GM19463 (cell line): ENCODE data around the gene TRMT44.

Experiments used
- ATAC-seq: cut with Tn5 transposase; IDR thresholded peaks from one replicate; pipeline ENCODE4 v1.9.1; 2021; ENCODE audit warnings: mild to moderate bottlenecking, moderate library complexity; ENCODE audit not compliant: unreplicated experiment

TRMT44 gene

DNA sequence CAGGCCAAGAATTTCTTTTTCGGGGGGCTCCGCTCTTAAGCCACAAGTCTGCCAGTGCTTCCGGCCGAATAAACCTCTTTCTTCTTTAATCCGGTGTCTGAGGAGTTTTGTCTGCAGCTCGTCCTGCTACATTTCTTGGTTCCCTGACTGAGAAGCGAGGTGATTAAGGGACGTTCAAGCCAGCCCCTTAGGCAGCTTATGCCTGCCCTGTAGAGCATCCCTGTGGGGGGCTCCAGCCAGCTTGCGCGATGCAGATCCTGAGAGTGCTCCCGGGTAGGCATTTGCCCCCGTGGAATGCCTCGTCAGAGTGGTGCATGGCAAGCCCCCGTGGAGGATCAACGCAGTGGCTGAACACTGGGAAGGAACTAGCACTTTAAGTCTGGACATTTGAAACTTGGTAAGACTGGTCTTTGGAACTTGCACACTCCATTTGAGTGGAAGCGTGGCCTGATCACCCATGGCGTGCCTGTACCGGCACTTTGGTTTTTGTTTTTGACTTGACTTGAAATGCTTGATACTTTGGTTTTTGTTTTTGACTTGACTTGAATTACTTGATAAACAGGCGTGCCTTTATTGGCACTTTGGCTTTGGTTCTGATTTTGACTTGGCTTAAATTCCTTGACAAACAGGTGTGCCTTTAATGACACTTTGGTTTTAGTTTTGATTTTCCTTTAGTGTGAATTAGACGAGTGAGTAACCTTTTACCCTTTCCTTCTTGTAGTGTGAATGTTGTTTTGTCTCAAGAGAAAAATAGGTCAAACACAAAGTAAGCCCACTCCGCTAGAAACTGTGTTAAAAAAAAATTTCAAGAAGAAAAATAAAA lies 6.1 kb upstream of the TRMT44 start:
- ATAC-seq, result no peak

DNA sequence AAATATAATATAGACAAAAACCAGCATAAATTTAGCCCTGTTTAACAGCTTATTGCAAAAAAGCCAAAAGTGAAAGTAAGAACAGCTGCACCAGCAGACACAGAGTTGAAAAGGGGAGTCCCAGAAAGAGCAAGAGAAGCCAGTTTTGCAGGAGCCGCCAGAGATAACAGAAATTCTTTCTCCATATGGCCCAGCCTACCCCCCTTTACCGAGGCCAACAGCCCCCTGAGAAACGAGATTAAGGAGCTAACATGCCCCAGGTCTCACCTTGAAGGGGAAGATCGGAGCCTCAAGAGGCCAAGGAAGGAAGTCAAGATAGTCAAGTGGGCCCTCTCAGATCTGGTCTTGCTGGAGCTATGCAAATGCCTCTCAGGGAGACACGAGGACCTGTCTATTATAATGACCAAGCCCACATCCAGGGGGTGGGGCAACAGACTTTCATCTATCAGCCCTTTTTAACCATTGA lies 4.9 kb upstream of the TRMT44 start:
- ATAC-seq, result peak; percentile 64

DNA sequence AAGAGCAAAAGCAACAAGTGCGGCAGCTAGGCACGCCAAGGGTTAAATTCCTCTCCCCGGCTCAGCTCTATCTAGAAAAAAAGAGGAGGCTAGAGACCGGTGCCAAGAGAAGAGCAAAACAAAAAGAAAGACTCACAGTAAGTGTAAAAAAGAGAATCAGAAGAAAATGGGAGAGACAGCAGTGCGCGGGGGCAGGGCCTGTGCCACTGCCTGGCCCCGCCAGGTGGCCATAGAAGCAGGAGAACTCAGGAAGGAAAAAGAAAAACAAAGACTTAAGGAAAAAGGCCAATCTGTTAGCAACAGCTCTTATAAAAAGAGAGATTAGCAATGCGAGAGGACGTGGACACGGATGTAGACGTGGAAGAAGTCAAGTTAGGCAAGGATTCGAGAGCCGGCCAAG lies 3.3 kb upstream of the TRMT44 start:
- no peak for ATAC-seq

DNA sequence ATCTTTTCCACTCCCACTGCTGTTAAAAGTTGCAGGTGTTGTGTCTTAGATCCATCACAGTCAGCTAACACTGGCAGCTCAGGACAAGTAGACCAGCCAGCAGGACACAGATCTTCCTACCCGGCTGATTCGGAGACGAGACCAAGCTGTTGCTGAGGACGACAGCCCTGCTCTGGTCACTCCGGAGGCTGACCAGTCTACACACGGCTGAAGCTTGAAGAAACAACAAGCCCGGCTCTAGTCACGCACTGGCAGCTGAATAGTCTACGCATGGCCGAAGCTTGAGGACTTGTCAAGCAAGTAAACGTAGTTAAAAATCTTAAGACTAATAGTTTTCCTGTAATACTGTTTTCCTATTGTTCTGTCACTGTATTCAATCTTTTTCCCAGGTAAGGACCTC lies 1.8 kb upstream of the TRMT44 start:
- no peak for ATAC-seq

DNA sequence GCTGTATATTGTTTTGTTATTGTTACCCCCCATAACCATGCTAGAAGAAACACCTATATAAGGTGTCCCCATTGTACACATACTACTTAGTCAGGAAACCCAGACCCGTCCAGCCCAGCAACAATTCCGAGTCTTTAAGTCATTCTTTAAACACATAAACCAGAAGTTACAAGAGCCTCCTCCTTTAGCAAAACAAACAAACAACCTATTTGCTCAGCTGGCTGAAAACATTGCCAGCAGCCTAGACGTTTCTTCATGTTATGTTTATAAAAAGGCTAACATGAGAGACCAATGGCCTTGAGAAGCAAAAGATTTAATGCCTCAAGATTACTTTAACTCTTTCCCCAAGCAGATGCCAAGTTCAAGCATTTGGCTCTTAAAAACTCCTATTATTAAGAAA lies 1.4 kb upstream of the TRMT44 start:
- ATAC-seq, result no peak

DNA sequence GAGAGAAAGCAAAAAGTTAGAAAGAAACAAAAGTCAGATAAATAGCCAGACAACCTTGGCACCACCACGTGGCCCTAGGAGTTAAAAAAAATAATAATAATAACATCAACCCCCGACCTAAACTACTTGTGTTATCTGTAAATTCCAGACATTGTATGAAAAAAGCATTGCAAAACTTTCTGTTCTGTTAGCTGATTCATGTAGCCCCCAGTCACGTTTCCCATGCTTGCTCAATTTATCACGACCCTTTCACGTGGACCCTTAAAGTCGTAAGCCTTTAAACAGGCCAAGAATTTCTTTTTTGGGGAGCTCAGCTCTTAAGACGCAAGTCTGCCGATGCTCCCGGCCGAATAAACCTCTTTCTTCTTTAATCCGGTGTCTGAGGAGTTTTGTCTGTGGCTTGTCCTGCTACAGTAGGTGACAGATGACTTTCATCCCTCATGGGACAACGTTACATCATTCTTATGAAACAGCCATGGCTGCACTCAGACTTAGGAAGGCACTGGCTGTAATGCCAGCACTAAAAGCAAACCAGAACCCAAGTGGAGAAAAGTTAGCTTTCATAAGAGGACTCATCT lies 574 bp upstream of the TRMT44 start:
- ATAC-seq, result peak; percentile 2

DNA sequence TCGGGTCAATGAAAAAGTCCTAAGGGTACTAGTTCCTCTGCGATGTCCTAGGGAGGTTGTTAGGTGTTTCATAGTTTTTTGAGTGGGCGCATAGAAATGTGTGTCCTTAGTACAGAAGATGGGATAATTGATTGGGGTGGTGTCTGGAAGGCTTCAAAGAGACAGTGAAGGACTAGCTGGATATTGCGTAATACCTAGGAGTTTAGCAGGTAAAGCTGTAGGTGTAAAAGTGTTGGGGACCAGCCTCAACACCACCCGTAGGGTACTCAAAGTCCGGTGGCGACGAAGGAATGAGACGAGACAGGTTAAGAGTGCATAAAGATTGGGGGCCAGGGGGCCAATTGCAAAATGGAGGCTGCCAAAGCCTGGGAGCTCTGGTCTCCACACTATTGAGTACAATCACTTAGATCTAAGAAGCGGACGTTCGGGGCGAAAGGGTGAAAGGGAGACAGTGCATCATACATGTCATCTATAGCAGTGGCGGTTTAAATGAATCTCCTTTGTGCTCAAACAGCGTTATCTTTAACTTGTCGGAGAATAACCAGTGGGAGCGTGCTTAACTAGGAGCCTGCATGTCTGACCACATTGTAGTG lies 1.0 kb downstream of the TRMT44 start:
- no peak for ATAC-seq

DNA sequence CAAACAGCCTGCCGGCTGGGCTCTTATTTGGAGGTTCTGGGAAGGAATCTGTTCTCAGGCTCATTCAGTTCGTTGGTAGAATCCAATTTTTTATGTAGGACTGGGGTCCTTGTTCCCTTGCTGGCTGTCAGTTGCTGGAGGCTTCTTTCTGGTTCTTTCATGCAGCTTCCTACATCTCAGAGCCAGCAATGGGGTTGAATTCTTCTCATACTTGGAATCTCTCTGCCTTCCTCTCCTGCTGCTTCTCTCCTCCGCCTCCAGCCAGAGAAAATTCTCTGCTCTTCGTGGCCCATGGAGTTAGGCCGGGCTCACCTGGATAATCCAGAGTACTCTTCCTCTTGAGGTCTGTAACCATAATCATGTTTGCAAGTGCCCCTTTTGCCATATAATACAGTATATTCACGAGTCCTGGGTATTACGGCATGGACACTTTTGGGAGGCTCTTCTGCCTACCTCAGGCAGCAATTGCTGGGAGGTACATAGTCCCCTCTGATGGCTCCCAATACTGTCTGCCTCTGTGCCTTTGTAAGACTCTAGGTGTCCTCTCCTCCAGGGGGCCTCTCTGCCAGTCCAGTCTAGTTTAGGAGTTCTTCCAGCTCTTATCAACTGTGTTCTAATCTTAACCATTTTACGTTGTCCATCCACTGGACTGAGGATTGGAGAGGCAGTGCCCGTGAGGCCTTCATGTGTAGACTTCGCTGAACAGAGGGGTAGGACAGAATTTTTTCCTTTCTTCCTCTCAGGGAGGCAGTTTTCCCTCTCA lies 2.2 kb downstream of the TRMT44 start:
- ATAC-seq, result no peak

DNA sequence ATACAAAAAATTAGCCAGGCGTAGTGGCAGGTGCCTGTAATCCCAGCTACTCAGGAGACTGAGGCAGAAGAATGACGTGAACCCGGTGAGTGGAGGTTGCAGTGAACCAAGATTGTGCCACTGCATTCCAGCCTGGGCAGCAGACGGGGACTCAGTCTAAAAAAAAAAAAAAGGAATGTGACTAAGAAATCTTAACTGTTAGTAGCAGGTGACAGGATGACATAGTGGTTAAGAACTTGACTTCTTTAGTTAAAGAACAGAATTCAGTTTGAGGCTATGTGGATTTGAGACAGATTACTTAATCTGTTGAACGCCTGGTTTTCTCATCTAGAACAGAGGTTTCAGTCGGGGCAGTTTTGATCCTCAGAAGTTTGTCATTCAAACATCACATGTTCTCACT lies 3.2 kb downstream of the TRMT44 start:
- ATAC-seq, result no peak

DNA sequence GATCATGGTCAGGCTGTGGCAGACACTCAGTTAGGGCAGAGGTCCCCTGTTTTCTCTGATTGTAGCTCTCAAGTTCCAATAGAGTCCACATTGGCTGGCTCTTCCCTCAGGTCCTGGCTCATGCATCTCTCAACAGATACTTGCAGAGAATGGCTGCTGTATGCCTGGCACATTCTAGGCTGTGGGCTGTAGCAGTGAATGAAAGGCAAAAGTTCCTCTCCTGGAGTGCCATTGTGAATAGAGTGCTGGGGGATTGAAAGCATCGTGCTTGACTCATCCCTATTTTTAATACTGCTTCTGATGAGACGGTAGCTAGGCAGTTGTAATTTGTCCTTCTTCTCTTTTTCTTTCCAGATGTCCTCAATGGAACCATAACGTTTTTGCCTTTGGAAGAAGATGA lies 5.5 kb downstream of the TRMT44 start:
- no peak for ATAC-seq

DNA sequence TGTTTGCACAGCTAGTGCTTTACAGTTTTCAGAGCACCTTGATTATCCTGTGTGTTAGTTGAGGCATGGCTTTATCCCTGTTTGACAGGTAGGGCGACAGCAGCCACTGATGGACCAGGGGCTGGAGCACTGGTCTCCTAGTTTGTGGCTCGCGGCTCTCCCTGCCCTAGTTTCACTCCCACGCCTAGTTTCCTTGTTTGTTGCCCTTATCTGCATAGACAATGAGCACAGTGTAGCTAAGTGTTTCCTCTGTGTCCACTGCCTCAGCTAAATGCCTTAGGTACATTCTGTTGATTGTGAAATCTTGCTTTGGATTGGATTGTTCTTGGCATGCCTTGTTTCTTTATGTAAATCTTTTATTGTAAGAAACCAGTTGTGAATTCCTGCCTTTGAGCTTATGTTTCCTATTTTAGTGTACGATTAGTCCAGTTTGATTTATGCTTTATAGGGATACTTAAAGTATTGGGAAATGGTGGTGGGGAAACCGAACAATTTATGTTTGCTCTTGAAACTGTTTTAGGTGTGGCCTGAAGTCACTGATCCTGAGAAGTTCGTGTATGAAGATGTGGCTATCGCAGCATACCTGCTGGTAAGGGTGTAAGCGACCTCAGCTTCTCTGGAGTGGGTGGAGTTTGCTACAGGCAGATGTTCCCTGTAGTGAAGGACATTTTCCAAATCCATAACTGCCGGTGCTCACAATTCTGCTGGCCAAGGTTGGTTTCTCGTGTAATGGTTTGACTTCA lies 11.0 kb downstream of the TRMT44 start:
- ATAC-seq, result no peak

DNA sequence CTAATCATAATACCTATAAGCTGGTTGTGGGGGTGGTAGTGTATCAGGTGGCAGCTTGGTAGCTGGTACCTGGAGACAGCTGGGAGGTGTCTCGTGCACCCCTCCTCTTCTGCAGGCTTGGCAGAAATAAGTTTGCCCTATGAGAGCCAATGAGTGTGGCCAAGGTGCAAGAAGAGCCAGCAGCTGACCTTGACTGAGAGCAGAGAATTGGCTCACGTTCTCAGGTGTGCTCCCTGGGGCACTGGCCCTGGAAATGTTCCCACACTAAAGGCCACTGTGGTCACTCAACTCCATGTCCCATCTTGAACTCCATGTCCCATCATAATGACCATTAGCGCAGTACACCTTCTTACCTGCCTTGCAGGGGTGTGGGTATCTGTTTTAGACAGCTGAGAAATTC lies 13.4 kb downstream of the TRMT44 start:
- no peak for ATAC-seq

DNA sequence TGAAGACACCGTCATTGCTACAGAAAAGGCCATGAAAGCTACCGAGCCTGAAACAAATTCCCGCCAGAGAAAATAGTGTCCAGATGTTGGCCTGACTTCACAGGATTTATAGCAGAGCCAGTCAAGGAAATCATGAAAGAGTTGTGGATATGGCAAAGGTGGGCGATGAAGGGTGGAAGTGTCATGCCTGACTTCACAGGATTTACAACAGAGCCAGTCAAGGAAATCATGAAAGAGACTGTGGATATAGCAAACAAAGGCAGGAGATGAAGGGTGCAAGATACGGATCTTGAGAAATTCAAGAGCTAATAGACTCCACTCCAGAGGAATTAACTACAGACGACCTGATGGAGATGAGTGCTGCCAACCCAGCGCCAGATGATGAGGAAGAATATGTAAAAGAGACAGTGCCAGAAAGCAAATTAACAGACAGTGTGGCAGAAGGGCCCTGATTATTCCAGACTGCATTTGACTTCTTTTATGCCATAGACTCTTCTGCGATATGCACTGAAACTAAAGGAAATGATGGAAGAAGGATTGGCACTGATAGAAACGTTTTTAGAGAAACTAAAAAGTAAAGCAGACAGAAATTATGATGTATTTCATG lies 17.2 kb downstream of the TRMT44 start:
- ATAC-seq, result no peak

DNA sequence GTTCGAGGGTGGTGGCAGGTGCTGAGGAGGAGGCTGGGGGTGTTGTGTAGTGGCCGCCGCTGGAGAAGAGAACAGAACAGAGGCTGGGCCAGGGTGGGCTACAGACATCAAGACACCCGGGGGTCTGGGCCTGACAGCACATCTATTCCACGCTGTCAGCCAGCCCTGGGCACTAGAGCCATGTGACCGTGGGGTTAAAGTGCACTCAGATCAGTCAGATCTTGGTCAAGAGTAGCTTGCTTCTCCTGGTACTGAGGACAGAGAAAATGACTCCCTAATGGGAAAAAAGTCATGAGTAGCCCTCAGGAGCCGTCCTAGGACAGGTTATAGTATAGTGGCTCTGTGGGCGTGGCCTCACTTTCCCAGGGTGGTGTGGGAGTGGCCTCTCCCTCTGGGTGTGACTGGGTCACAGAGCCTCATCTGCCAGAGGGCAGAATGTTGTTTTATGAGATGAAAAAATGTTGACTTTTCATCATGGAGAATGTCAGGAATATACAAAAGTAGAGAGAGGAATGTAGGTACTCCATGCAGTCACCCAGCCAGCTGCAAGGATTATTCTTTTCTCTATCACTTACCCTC lies 19.4 kb downstream of the TRMT44 start:
- no peak for ATAC-seq

DNA sequence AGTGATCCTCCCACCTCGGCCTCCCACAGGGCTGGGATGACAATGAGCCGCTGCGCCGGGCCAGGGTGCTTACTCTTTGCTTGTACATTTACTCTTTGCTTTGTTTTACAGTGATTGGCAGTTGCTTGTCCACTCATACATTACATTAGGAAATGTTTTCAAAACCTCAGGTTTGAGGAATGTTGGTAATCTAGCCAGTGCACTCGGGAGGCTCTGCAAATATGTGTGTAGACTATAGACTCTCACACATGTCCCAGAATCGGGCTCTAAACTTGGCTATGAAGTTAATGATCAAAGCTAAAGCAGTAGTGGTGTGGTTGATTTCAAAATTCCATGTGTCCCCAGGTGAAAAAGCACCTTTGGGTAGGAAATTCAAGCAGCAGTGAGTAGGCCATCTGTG lies 20.5 kb downstream of the TRMT44 start:
- no peak for ATAC-seq

DNA sequence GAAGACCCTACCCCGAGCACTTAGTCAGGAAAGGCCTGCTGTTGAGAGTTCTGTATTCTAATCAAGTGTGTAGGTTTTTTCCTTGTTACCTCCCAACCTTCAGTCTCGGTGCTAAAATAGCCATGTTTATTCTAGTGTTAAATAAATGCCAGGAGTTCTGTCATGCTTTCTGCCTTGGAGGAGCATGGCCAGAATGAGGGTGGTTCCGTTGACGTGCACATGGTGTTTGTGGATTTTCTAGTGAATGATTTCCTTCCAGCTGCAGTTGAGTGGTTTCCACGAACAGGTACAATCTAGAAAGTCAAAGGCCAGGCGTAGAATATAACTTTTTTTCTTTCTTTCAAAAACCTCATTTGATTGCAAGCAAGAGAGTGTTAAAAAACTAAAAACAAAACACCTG lies 21.0 kb downstream of the TRMT44 start:
- no peak for ATAC-seq

DNA sequence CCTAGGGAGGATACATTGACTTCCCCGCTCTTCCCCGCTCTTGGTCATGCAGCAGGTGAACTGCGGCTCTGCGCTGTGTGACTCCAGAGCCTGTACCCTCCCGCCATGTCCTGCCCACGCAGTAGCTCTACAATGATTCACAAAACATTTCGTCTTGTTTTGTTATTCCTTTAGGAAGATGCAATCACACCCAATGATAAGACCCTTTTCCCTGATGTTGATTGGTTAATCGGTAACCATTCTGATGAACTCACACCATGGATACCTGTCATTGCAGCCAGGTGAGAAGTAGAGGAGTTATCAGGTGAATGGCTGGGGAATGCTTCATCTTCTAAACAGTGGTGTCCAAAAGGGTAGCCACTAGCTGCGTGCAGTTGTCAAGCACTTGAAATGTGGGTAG lies 23.2 kb downstream of the TRMT44 start:
- no peak for ATAC-seq

DNA sequence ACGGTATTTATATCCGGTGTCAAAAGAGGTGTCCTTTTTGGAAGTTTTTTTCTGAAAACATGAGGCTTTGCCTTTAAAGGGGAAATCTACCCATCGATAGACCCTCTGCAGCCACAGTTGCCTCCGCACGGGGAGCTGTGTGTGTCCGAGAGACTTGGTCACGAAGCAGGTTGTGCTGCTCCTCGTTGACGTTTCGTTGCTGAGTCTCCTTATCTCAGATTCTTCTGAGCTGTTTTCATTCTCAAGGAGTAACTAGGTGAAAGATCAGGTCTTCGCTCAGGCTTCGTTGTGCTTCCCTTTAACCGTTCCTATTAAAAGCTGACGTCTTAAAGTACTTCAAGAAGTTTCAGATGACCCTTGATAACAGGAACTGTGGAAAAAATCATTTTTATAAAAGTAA lies 23.8 kb downstream of the TRMT44 start:
- no peak for ATAC-seq

DNA sequence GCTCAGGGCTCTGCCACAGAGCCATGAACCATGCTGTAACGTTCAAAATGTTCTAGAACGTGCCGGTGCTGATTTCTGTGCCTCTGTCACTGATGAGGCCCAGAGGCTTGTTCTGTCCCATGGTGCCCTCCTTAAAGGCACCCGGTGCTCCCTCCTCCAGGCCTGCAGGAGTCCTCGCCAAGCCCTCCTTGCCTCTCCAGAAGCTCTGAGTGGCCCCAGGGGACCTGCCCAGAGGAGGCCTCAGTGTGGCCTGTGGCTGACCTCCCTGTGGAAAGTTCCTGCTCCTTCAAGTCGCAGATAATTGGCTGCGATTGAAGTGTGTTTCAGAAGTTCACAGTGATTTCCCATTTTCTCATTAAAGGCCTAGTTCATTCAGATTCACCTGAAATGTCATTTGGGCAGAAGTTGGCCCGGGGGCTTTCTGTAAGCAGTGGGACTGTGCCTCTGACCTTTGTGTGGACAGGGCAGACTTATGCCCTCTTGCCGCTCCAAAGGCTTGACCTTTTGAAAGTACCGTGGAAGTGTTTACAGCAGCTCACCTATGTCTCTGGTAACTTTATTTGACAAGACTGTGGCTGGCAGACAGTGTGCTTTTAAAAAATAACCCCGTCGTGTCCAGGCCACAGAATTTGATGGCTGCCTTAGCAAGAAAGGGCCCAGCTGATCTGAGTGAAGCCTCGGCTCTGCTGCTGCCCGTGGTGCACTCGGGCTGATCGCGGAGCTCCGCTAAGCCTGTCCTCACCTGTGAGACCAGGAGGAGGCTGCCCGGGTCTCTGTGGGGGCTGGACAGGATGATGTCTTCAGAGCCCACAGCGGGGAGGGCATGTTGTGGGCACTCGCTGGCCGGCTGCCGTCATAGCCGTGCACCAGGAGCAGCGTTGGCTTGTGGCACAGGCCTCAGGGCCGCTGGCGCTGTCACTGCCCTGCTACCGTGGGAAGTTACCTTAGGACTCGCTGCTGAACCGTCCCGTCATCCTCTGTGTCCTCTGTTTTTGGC lies 25.3 kb downstream of the TRMT44 start:
- no peak for ATAC-seq
